ENCODE data around the gene TNRC18.

Gene TNRC18

DNA sequence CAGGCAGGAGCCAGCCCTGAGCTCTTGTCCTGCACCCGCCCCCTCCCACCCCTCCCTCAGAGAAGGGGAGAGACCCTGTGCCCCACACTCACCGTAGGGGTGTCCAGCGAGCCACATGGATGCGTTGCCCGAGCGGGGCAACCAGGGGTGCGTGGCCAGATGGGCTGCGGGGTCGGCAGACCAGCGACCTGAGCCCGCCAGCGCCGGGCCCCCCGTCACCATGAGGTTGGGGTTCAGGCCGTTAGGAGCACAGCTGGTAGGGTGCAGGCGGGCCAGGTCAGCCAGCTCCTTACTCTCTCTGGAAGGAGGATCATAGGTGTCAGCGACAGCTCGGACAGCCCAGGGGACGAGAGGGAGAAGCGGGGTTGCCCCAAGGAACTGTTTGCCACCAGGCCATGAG lies 46.4 kb downstream of the TNRC18 start:
- TF ChIP-seq, protein P1, sequence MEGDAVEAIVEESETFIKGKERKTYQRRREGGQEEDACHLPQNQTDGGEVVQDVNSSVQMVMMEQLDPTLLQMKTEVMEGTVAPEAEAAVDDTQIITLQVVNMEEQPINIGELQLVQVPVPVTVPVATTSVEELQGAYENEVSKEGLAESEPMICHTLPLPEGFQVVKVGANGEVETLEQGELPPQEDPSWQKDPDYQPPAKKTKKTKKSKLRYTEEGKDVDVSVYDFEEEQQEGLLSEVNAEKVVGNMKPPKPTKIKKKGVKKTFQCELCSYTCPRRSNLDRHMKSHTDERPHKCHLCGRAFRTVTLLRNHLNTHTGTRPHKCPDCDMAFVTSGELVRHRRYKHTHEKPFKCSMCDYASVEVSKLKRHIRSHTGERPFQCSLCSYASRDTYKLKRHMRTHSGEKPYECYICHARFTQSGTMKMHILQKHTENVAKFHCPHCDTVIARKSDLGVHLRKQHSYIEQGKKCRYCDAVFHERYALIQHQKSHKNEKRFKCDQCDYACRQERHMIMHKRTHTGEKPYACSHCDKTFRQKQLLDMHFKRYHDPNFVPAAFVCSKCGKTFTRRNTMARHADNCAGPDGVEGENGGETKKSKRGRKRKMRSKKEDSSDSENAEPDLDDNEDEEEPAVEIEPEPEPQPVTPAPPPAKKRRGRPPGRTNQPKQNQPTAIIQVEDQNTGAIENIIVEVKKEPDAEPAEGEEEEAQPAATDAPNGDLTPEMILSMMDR (IDR thresholded peaks at IDR 0.05; ENCODE audit: insufficient read depth, low read depth, low read length, missing control alignments) = no peak
- no peak for DNase-seq (ENCODE audit: low read depth)
- no peak overlapping the region for H3K4me3 ChIP-seq (ENCODE audit: low read depth, low read length)

DNA sequence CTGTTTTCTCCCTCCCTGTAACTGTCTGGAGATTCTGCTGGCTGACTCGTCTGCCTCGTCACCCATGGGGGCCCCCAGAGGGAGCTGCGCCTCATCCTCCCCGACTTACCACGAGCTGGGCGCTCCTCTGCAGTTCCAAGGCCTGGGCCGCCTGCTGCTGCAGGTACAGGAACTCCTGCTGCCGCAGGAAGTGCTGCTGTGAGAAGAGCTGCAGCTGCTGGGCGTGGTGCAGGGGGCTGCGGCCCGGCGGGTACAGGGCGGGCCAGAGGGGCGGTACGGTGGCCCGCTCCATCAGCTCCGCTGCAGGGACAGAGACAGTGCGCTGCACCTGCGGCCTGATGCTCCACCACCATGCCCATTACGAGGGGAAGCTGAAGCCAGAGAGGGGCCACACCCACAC lies 47.7 kb downstream of the TNRC18 start:
- no peak for DNase-seq (ENCODE audit: low read depth)
- TF ChIP-seq, protein P1 (IDR thresholded peaks at IDR 0.05; ENCODE audit: insufficient read depth, low read depth, low read length, missing control alignments) = no peak
- no peak overlapping the region for H3K4me3 ChIP-seq (ENCODE audit: low read depth, low read length)

DNA sequence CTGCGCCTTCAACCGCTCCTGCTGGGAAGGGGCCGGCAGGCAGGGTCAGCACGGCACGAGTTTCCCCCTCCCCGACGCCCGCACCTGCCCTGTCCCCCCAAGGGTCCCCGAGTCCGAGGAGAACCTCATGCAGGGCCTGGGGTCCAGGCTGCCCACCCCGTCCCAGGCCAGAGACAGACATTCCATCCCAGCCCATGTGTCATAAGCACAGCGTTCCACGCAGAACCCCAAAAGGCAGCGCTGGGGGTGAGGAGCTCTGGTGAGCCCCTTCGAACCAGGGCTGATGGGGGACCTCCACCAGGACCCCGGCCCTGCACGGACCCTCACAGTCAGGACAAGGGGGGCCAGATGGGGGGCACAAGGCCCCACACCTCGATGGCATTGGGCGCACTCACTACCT lies 49.2 kb downstream of the TNRC18 start:
- TF ChIP-seq, protein P1 (IDR thresholded peaks at IDR 0.05; ENCODE audit: insufficient read depth, low read depth, low read length, missing control alignments) = no peak
- no peak for DNase-seq (ENCODE audit: low read depth)
- H3K4me3 ChIP-seq (ENCODE audit: low read depth, low read length) = no peak overlapping the region

DNA sequence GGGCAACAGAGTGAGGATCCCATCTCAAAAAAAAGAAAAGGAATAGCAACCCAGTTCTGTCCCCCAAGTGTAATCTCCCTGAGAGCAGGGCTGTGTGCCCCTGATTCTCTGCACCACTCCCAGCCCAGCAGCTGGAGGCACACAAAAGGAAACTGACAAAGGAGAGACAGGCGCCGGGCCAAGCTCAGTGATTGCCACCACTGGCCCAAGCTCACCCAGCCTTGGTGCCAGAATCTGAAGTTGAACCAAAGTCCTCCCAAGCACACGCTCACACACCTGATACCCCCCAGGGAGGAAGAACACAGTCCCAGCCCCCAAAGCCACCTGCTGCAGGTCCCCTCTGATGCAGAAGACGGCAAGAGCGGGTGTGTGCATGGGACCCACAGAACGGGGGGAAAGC lies 50.3 kb downstream of the TNRC18 start:
- H3K4me3 ChIP-seq (ENCODE audit: low read depth, low read length) = no peak overlapping the region
- no peak for DNase-seq (ENCODE audit: low read depth)
- TF ChIP-seq, protein P1 (IDR thresholded peaks at IDR 0.05; ENCODE audit: insufficient read depth, low read depth, low read length, missing control alignments) = no peak

DNA sequence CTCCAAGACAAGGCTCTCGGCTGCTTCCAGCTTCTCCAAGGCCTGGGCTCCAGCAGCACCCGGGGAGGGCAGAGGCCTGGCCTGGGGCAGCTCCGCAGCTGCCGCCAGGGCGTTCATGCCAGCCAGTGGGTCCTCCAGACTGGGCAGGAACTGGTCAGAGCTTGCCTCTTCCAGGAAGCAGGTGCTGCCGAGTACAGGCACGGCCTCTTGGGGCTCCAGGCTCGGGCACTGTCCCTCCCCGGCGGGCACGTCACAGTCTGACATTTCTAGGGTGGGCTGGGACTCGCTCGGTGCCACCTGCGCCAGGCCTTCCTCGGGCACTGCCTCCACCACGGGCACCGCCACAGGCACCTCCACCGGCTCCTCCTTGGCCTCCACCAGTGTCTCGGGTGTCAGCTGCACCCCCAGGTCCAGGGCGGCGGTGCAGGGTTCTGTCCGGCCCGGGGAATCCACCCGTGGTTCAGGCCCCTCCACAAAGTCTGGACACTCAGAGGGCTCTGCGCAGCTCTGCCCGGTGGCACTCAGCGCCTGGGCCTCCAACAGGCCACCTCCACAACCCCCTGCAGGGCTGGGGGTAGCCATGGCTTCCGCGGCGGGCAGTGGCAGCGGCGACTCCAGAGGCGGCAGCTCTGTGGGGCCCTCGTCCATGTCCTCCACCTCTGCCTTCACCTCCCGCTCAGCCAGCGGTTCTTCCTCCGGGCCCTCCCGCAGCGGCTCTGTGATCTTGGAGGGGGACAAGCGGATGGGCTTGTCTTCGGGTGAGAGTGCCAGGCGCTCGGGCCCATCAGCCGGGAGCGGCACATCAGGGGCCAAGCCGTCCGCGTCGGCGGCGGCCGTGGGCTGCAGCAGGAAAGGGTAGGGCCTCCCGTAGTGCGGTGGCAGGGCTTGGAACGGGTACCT lies 52.9 kb downstream of the TNRC18 start:
- no peak overlapping the region for H3K4me3 ChIP-seq (ENCODE audit: low read depth, low read length)
- no peak for DNase-seq (ENCODE audit: low read depth)
- TF ChIP-seq, protein P1 (IDR thresholded peaks at IDR 0.05; ENCODE audit: insufficient read depth, low read depth, low read length, missing control alignments) = no peak

DNA sequence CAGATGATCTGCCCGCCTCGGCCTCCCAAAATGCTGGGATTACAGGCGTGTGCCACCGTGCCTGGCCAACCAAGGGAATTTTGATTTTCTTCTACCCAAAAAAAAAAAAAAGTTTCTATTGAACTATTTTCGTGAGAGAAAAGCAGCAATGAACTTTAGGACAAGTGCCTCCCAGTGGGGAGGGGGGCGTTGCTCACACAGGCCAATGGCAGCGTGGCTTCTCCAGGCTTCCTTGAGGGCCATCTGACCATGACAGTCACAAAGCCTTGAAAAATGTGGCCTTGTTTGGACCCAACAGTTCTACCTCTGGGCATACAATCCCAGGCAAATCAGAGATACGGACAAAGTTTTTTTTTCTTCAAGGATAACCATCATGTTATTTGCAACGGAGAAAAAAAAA lies 56.0 kb downstream of the TNRC18 start:
- no peak for DNase-seq (ENCODE audit: low read depth)
- TF ChIP-seq, protein P1 (IDR thresholded peaks at IDR 0.05; ENCODE audit: insufficient read depth, low read depth, low read length, missing control alignments) = no peak
- H3K4me3 ChIP-seq (ENCODE audit: low read depth, low read length) = no peak overlapping the region
